Measurements from ENCODE around the gene VRK3. TPM values are rescaled to one million over a fixed set of nuclear protein-coding genes. Genes with fewer than 3 reads are reported as not detected.

Gene VRK3
- total RNA-seq, 1 donor from 2014 or later: 25.5 TPM

- DNase-seq: peak; percentile 99
Measured at GRCh38 chr19:49929611-49930482, 95.3 kb downstream of the VRK3 start.

- DNase-seq: peak; percentile 82
Measured at GRCh38 chr19:49929121-49929610, 96.0 kb downstream of the VRK3 start, which contains the start of the genes ATF5 and NUP62. ATF5 (plus strand) TSS chr19:49929205; CDS start chr19:49930851, 1,646 bp downstream. NUP62 (minus strand) TSS chr19:49929504; CDS start chr19:49909807, 19,697 bp downstream.

- no peak for DNase-seq
Measured at GRCh38 chr19:49927526-49928264, 97.5 kb downstream of the VRK3 start.

- no peak for DNase-seq
Measured at GRCh38 chr19:49926515-49926914, 98.7 kb downstream of the VRK3 start.

Other genes starting within 250 kb of the VRK3 start
- gene FUZ, start 212.1 kb downstream of the VRK3 start, total RNA-seq: 19.2 and 22.4 TPM in 2 replicates
- 13.4 and 34.4 TPM in 2 replicates for gene MED25, start 207.1 kb downstream of the VRK3 start, total RNA-seq
- gene PTOV1, start 174.2 kb downstream of the VRK3 start, total RNA-seq: 57.2 and 72.9 TPM in 2 replicates
- 44.3 and 60.4 TPM in 2 replicates for gene PNKP, start 157.8 kb downstream of the VRK3 start, total RNA-seq
- 9.9 and 13.0 TPM in 2 replicates for gene AKT1S1, start 148.0 kb downstream of the VRK3 start, total RNA-seq
- 7.5 and 13.8 TPM in 2 replicates for gene TBC1D17, start 147.7 kb downstream of the VRK3 start, total RNA-seq
- gene IL4I1, start 128.5 kb downstream of the VRK3 start, total RNA-seq: 2.1 and 3.6 TPM in 2 replicates
- gene ATF5, start 96.2 kb downstream of the VRK3 start, total RNA-seq: 3.2 and 3.5 TPM in 2 replicates
- 28.4 and 47.0 TPM in 2 replicates for gene NUP62, start 95.9 kb downstream of the VRK3 start, total RNA-seq
- not detected in 2 replicates for gene SIGLEC11, start 64.2 kb downstream of the VRK3 start, total RNA-seq
- 6.9 and 12.3 TPM in 2 replicates for gene ZNF473, start 633 bp upstream of the VRK3 start, total RNA-seq
- gene IZUMO2, start 137.9 kb upstream of the VRK3 start, total RNA-seq: not detected in 2 replicates
- 0.17 and 0.28 TPM in 2 replicates for gene MYH14, start 178.2 kb upstream of the VRK3 start, total RNA-seq